HPDE6-E6E7 (cell line): ENCODE results near the gene DCAF8.

ENCODE experiments used
- DNase-seq: peaks from one replicate; pipeline ENCODE4 v3.0.0; 2011; ENCODE audit warnings: missing footprints; ENCODE audit errors: extremely low spot score

The DCAF8 gene

DNA sequence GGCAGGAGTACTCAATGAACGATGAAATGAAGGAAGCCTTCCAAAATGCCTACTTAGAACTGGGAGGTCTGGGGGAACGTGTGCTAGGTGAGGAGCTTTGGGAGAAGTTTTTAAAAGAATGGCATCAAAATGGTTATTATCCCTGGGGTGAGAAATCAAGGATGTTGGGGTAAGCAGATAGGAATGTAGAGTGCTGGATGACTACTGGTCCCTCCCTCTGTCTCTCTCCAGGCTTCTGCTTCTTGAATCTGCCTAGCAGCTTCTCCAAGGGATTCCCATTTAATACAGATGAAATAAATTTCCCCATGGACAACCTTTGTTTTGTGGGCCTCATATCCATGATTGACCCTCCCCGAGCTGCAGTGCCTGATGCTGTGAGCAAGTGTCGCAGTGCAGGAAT lies 91.0 kb downstream of the DCAF8 start:
- DNase-seq, result peak; percentile 26

DNA sequence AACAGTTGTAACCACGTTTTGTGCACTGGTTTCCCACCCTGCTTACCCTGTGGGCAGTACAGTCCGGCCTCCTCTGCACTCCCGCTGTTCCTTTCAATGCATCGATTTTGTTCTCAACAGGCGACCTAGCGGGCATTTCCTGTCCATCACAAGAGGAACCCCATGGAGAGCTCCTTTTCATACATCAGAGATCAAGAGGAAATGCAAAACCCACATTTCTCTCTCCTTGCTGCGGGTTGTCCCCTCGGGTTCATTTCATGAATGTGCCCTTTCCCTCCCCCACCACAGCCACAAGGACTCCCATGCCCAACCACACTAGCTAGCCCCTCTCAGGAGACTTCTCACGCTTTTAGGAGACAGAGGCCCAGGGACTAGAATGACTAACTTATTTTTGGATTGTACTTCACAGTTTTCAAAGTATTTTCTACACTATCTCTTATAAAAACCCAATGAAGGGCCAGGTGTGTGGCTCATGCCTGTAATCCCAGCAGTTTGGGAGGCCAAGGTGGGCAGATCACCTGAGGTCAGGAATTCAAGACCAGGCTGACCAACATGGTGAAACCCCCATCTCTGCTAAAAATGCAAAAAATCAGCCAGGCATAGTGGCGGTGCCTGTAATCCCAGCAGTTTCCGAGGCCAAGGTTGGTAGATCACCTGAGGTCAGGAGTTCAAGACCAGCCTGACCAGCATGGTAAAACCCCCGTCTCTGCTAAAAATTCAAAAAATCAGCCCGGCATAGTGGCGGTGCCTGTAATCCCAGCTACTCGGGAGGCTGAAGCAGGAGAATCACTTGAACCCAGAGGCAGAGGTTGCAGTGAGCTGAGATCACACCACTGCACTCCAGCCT lies 92.6 kb downstream of the DCAF8 start:
- DNase-seq, result no peak

DNA sequence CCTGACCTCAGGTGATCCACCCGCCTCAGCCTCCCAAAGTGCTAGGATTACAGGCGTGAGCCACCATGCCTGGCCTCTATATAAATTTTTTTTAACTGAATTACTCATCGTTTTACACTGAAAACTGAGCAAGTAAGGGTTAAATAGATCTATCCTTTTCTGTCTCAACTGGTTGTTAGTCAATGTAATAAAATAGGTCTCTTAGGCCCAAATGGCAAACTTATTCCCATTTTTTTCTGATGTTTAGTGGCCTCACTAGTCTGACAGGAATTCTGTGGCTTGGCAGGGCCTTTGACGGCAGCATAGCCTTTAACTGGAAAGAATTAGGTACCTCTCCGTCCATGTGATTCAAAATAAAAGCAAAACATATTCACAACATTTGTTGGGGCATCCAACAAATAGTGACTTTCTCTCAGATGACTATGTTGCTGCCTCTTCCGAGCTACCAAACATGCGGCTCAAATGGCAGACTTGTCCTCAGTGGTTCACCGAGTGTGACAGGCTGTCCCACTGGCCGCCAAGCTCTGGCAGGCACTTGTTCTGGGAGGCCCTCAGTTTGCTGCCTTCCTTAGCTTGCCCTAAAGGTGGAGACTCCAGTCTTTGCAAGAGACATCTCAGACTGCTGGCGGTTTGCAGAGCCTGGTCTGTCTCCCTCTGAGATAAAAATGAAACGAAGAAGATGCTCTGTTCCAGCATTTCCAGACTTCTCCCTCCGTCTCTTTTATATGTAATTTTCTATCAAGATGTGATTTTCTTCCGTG lies 93.6 kb downstream of the DCAF8 start:
- DNase-seq, result no peak

DNA sequence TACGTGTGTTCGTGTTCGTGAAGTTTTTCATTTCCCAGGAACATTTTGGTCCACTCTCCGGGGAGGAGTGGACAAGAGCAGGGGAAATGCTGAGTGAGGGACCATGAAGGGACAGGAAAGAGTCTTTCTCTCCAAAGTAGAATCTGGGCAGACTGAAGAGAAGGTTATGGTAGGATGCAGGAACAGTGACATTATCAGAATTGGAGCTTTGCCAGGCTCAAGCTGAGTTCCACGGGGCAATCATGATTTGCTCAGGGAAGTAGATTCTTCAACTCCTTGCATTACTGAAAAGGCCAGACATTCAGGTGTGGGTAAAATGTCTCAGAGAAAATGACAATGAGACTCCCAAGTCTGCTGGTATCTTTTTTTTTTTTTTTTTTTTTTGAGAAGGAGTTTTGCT lies 94.3 kb downstream of the DCAF8 start:
- no peak for DNase-seq

DNA sequence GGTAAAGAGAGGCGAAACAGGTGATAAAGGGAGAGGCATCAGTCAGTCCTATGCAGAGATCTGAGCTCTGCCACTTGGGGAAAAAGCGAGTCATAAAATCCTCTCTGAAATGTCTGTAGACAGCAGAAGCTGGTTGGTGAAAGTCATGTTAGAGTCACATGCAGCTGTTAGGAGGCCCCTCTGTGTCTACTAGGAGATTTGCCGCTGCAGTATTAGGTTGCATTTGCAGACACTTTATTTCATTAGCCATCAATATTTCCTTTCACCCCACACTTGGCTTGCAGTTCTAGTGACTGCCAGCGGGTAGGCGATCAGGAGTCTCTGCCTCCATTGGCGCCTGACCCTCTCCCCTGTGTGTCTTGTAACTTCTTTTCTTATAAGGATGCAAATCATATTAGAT lies 94.8 kb downstream of the DCAF8 start:
- DNase-seq, result no peak

DNA sequence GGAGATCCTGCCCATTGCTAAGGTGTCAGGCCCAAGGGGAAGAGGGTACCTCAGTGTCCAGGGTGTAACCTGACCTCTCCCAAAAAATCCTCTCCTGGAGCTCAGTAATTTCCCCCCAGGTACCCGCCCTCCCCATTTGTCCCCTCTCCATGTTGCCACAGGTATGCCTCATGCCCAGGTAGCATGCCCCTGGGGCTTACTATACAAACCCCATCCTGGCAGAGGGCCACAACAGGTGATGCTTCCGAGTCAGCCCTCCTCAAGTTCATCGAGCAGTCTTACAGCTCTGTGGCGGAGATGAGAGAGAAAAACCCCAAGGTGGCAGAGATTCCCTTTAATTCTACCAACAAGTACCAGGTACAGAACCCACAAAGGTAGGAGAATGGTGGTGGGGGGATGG lies 95.3 kb downstream of the DCAF8 start:
- no peak for DNase-seq

DNA sequence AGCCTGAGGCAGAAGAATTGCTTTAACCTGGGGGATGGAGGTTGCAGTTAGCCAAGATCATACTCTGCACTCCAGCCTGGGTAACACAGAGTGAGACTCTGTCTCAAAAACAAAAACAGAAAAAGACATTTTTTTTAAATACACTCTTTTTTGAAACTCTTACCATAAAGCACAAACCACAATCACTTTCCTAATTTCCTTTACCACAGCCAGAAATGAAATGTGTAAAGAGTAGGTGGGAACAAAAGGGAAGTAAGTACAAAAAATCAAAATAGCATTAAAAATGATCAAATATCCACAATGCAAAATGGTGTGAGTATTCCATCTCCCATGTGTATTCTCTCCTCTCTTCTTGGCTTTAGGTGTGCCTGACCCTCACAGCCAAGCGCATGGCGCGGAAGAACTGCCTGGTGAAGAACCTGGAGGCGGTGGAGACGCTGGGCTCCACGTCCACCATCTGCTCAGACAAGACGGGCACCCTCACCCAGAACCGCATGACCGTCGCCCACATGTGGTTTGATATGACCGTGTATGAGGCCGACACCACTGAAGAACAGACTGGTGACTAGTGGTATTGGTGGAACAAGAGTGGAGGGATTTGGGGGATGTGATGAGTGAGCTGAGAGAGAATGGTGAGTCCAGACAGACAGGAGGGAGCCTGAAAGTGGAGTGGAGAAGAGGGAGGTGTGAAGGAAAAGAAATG lies 96.0 kb downstream of the DCAF8 start:
- no peak for DNase-seq
